Measurements from ENCODE around the gene ZNF407. TPM values are rescaled to one million over a fixed set of nuclear protein-coding genes. Genes with fewer than 3 reads are reported as not detected.

ZNF407 gene
- polyA plus RNA-seq, 1 experiment, result 2.8 TPM

GRCh38 chr18:75036917-75037688 is 439.4 kb downstream of the ZNF407 start:
- TF ChIP-seq CTCF (IDR thresholded peaks at IDR 0.05; ENCODE audit: insufficient read depth, low read depth, low read length), result no peak
- H3K36me3 ChIP-seq (ENCODE audit: control insufficient read depth, insufficient read depth, low read length), result no peaks in the 10 kb centered on the region
- DNase-seq (ENCODE audit: low read depth), result peak; percentile 1
- ChIA-PET CTCF (interaction anchor here (1.0 kb wide), 1 partner anchor 10 kb away, joined by 4 read pairs; no protein-coding TSS in a partner anchor), POLR2A (no interaction called here)
- no peak overlapping the region for H3K4me3 ChIP-seq (ENCODE audit: low read depth, low read length)
- H3K27me3 ChIP-seq (ENCODE audit: control insufficient read depth, insufficient read depth, low read length), result no peaks in the 10 kb centered on the region

GRCh38 chr18:75037689-75037955 is 440.0 kb downstream of the ZNF407 start:
- ChIA-PET POLR2A (no interaction called here), CTCF (interaction anchor here (0.7 to 1.0 kb wide), 2 partner anchors 11 to 136 kb away, joined by 3 to 4 read pairs; no protein-coding TSS in a partner anchor)
- no peak for DNase-seq (ENCODE audit: low read depth)
- Histone ChIP-seq H3K36me3 (ENCODE audit: control insufficient read depth, insufficient read depth, low read length) (no peaks in the 10 kb centered on the region), H3K27me3 (ENCODE audit: control insufficient read depth, insufficient read depth, low read length) (no peaks in the 10 kb centered on the region), H3K4me3 (ENCODE audit: low read depth, low read length) (no peak overlapping the region)
- TF ChIP-seq CTCF (IDR thresholded peaks at IDR 0.05; ENCODE audit: insufficient read depth, low read depth, low read length), result no peak

GRCh38 chr18:75041586-75041985 is 443.9 kb downstream of the ZNF407 start:
- Histone ChIP-seq H3K36me3 (ENCODE audit: control insufficient read depth, insufficient read depth, low read length) (no peaks in the 10 kb centered on the region), H3K4me3 (ENCODE audit: low read depth, low read length) (no peak overlapping the region), H3K27me3 (ENCODE audit: control insufficient read depth, insufficient read depth, low read length) (no peaks in the 10 kb centered on the region)
- DNase-seq (ENCODE audit: low read depth), result no peak
- POLR2A ChIA-PET, result interaction anchor here (1.1 kb wide), 1 partner anchor 16 kb away, joined by 3 read pairs; no protein-coding TSS in a partner anchor
- CTCF ChIA-PET, result interaction anchor here (0.6 to 2.9 kb wide), 10 partner anchors 9 to 754 kb away, joined by 3 to 13 read pairs (median 4); no protein-coding TSS in a partner anchor
- peak; percentile 25; the same call in 1 of the 2 replicates for TF ChIP-seq CTCF (IDR thresholded peaks at IDR 0.05; ENCODE audit: insufficient read depth, low read depth, low read length)

GRCh38 chr18:75043478-75043877 is 445.8 kb downstream of the ZNF407 start:
- no peak for TF ChIP-seq CTCF (IDR thresholded peaks at IDR 0.05; ENCODE audit: insufficient read depth, low read depth, low read length)
- Histone ChIP-seq H3K4me3 (ENCODE audit: low read depth, low read length) (no peak overlapping the region), H3K36me3 (ENCODE audit: control insufficient read depth, insufficient read depth, low read length) (no peaks in the 10 kb centered on the region), H3K27me3 (ENCODE audit: control insufficient read depth, insufficient read depth, low read length) (no peaks in the 10 kb centered on the region)
- ChIA-PET CTCF (interaction anchor here (1.0 kb wide), 1 partner anchor 14 kb away, joined by 3 read pairs; no protein-coding TSS in a partner anchor), POLR2A (no interaction called here)
- DNase-seq (ENCODE audit: low read depth), result no peak

GRCh38 chr18:75044296-75044695 is 446.6 kb downstream of the ZNF407 start:
- no peak for TF ChIP-seq CTCF (IDR thresholded peaks at IDR 0.05; ENCODE audit: insufficient read depth, low read depth, low read length)
- POLR2A ChIA-PET, result no interaction called here
- CTCF ChIA-PET, result no interaction called here
- no peak overlapping the region for H3K4me3 ChIP-seq (ENCODE audit: low read depth, low read length)
- no peaks in the 10 kb centered on the region for H3K27me3 ChIP-seq (ENCODE audit: control insufficient read depth, insufficient read depth, low read length)
- no peak for DNase-seq (ENCODE audit: low read depth)
- no peaks in the 10 kb centered on the region for H3K36me3 ChIP-seq (ENCODE audit: control insufficient read depth, insufficient read depth, low read length)
